Hepatic stellate cell (primary cell): ENCODE results near the gene SF3B5.
A peak's percentile ranks its signal among the peaks of the same experiment; 100 is the strongest.
"Not testable (repeated sequence)": the region's sequence is repeated elsewhere in the genome, so short reads cannot be mapped to it uniquely, and the experiment has no call there.

Experiments used
- DNase-seq: peaks from one replicate; pipeline ENCODE4 v3.0.0; 2011; ENCODE audit warnings: low spot score

The SF3B5 gene

DNA sequence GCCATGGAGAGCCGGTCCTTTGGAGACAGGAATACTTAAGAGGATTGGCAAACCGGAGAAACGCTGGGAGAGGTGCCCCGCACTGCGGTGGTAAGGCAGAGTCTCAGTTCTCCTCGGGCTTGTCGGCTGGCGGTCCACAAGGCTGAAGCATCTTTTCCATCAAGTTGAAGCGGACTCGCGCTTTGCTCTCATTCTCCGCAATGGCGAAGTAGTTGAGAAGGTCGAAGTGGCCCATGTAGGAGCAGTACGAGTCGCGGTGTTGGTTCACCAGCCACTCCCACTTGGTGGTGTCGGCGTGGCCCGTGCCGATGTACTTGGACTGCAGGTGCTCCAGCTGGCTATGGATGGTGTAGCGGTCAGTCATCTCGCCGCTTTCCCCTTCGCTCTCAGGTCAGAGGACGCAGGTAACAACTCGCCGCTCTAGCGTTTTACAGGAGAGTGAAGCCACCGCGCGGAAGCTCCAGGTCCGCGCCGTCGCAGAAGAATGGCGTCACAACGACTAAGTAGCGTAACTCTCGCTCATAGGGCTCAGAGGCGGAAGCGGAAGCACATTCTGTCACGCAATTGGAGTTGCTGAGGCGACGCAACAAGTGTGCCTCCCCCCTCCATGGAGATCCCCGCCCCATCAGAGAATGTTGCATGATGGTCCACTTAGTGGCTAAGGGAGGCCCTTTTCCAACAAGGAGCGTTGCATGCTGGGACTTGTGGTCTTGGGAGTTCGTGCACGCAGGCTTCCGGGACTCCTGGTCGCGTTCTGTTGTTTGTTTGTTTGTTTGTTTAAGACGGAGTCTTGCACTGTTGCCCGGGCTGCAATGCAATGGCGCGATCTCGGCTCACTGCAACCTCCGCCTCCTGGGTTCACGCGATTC, at the start of gene SF3B5:
Gene SF3B5 (minus strand): TSS at position 440 of the 869 bp plus-strand sequence. CDS start 76 bp downstream, at position 364.
- DNase-seq, result peak; percentile 89

DNA sequence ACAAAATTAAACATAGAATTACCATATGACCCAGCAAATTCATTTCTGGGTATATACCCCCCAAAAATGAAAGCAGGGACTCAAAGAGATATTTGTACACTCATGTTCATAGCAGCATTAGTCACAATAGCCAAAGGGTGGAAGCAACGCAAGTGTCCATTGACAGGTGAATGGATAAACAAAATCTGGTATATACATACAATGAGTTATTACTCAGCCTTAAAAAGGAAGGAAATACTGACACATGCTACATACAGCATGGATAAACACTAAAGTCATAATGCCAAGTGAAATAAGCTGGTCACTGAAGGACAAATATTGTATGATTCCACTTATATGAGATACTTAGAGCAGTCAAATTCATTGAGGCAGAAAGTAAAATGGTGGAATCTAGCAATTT, 49.6 kb upstream of the SF3B5 start:
- DNase-seq, result no peak

DNA sequence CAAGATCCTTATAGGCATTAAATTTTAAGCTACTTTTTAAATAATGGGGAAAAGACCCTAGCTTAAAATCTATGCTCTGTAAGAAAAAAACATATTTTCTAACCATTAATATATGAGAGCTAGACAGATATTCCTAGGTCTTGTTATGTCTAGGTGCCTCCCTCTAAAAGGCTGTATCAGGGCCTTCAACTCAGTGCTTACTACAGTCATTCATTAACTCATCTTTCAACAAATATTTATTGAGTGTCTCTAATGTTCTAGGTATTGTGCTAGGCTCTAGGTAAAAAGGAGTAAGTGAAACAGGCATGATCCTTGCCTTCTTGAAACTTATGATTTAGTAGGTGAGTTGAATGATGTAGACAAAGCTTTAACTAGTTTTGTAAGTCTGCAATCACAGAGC, 48.5 kb upstream of the SF3B5 start:
- DNase-seq, result no peak

DNA sequence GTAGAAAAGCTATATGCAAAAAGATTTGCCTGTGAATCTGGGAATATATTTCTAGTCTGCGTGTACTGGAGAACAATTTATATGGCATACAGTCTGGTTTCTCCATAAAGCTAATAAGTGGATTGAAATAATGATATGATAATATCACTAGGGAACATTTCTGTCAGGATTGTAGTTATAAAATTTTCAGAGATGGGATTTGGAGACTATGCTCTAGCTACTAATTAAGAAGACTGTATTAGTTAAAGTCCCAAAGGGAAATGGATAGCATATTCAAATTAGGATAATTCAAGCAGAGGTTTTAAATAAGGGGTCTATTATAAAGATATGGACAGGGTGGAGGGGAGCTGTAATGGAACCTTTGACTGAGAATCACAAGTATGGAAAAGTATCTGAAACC, 47.7 kb upstream of the SF3B5 start:
- no peak for DNase-seq

GRCh38 chr6:144141470-144141869, 46.1 kb upstream of the SF3B5 start:
- DNase-seq, result no peak

GRCh38 chr6:144140867-144141266, 45.5 kb upstream of the SF3B5 start:
- DNase-seq, result no peak

DNA sequence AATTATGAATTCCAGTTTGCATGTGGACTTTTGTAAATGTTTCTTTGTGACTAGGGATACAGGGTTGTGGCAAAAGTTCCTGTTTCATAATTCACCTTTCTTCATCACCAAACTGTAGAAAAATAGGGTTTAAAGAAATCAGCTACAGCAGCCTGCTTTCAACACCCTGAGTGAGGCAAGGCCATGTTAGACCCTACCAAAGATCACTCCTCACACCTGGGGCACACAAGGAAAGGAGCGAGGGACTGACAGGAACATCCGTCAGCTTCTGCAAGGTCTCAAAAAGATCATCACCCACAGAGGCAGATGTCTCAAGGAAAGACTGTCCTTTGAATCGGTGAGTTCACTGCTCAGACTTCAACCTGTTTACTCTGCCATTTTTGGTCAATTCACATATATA, 44.4 kb upstream of the SF3B5 start:
- no peak for DNase-seq

- no peak for DNase-seq
Observed at GRCh38 chr6:144138542-144138941, 43.2 kb upstream of the SF3B5 start.

DNA sequence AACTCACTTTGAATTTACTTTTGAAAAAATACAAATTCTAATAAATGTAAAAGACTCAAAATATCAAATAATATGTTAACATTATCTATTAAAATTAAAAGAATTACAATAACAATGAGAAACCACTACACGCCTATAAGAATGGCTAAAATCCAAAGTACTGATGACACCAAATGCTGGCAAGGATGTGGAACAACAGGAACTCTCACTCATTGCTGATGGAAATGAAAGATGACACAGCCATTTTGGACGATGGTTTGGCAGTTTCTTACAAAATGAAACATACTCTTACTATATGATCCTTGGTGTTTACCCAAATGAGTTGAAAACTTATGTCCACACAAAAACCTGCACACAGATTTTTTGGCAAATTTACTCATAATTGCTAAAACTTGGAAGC, 39.4 kb upstream of the SF3B5 start:
- no peak for DNase-seq

DNA sequence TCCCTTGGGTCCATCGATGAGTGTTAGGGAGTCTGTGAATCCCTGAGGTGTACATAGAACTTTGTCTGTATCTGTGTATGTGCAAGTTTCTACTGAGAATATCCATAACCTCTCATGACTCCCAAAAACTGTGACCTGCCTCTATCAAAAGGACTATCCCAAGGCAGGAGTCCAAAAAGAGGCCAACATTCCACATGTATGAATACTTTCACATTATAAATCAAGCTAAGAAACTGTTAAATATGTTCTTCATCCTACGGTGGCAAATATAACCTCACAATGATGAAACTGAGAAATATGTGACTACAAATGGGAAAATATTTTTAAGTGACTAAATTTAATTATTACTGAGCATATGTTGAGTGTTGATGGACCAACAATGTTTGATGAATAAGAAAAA, 38.8 kb upstream of the SF3B5 start:
- DNase-seq, result no peak

DNA sequence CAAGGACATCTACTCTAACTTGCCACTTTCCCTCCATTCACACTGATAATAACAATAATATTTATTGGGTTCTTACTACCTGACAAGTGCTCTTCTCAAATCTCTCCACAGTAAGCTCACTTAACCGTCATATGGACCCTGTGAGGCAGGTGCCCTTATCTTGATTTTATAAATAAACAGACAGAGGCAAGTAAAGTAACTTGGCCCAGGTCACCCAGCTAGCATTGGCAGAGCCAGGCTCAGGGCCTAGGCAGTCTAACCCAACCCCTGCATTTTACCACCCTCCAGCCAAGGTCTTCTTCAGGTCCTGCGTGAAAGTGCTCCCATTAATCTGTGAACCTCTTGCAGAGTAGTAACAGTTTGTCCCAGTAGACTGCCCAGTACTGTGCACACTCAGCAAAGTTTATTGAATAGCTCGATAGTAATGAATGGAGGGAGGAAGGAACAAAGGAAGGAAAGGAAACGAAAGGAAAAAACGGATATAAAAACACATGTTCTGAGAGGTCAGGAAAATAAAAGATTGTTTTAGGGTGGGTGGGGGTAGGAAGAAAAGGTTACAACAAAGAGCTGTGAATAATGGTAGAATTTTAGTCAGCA, 38.0 kb upstream of the SF3B5 start:
- no peak for DNase-seq

- not testable (repeated sequence) for DNase-seq
Observed at GRCh38 chr6:144132167-144132690, 36.9 kb upstream of the SF3B5 start.

GRCh38 chr6:144131248-144131709, 35.9 kb upstream of the SF3B5 start:
- peak; percentile 26 for DNase-seq

GRCh38 chr6:144129469-144129868, 34.1 kb upstream of the SF3B5 start:
- DNase-seq, result no peak

- no peak for DNase-seq
Observed at GRCh38 chr6:144127097-144127496, 31.7 kb upstream of the SF3B5 start.

- no peak for DNase-seq
Observed at GRCh38 chr6:144123836-144124235, 28.5 kb upstream of the SF3B5 start.

- DNase-seq, result no peak
Observed at GRCh38 chr6:144123421-144123820, 28.0 kb upstream of the SF3B5 start.

DNA sequence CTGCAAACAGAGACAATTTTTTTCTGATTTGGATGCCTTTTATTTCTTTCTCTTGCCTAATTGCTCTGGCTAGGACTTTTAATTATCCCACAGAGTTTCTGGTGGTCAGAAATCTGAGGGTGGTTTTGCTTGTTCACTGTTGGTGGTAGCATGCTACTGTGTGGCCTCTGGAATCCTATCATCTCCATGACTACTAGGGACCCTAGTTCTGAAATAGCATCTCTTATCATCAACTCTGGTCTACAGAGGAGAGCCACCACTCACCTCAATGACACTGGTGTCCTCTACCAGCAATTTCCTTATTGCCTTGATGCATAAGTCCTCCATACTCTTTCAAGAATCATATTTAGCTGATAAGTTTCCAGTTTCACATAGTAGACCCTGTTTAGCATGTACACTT, 27.5 kb upstream of the SF3B5 start:
- DNase-seq, result no peak

- no peak for DNase-seq
Observed at GRCh38 chr6:144119376-144119775, 24.0 kb upstream of the SF3B5 start.

DNA sequence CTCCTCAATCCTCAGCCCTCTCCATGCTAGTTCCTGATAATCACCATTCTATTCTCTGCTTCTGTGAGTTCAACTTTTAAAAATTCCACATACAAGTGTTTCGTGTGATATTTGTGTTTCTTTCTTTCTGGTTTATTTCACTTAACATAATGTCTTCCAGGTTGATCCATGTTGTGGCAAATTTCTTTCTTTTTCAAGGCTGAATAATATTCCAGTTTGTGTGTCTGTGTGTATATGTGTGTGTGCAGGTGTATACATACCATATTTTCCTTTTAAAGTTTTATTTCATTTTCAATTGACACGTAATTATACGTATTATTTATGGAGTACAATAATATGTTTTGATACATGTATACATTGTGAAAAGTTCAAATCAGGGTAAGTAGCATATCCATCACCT, 19.8 kb upstream of the SF3B5 start:
- no peak for DNase-seq

- no peak for DNase-seq
Observed at GRCh38 chr6:144113366-144113765, 18.0 kb upstream of the SF3B5 start.

DNA sequence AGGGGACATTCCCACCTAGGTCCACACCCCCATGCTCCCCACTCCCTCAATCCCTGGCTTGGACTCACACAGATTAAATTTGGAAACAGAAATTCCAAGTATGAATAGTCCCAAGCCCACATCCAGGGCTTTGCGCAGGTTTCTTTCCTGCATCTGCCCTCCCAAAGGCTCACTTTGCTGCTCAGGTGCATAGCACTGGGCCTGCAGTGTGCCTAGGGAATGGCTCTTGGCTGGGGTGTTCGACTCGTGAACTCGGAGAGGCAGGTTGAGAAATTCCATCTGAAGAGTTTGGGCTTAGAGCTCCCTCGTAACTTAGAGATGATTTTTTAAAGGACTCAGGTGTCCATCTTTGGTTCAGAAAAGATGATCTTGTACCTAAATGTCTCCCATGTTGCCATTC, 14.8 kb upstream of the SF3B5 start:
- no peak for DNase-seq

DNA sequence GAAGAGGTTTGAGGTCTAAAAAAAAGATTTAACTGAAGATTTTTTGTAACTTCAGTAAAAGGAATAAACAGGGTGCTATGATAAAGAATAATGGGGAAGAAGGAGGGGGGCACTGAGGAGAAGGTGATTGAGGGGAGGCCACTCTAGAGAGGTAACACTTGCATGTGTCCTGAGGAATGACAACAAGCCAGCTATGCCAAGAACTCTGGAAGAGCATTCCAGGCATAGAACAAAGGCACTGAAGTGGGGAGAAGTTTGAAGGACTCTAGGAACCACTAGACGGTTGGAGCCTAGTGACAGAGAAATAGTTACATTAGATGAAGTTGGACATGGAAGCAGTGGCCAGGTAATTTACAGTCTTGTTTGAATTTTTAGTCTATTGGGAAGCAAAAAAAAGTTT, 10.8 kb upstream of the SF3B5 start:
- no peak for DNase-seq
